Liver (tissue), 3 donors: ENCODE measurements around the gene FAN1.
A peak's percentile ranks its signal among the peaks of the same experiment; 100 is the strongest.

Source experiments
- GABPA ChIP-seq, 2 donors: IDR thresholded peaks in 1 of 2; conservative IDR thresholded peaks in 1 of 2; 2 replicates each; pipeline ENCODE4 v1.6.1; 2016; ENCODE audit warnings: antibody characterized with exemption in 2 of 2, mild to moderate bottlenecking in 1 of 2, moderate library complexity in 1 of 2
- HNF4G ChIP-seq: IDR thresholded peaks from 2 replicates; pipeline ENCODE4 v1.6.1; 2016; ENCODE audit warnings: antibody characterized with exemption
- RAD21 ChIP-seq, 2 donors: IDR thresholded peaks; 2 replicates each; pipeline ENCODE4 v1.6.1; 2016; ENCODE audit warnings: antibody characterized with exemption in 2 of 2, mild to moderate bottlenecking in 2 of 2
- TAF1 ChIP-seq: conservative IDR thresholded peaks from 2 replicates; pipeline ENCODE4 v1.6.1; 2016; ENCODE audit warnings: antibody characterized with exemption, mild to moderate bottlenecking
- YY1 ChIP-seq: IDR thresholded peaks from 2 replicates; pipeline ENCODE4 v1.6.1; 2016; ENCODE audit warnings: antibody characterized with exemption, mild to moderate bottlenecking
- TF ChIP-seq, protein P1 (sequence below): IDR thresholded peaks from 2 replicates; pipeline ENCODE4 v1.6.1; 2016; ENCODE audit warnings: antibody characterized with exemption
- TF ChIP-seq, protein P2 (sequence below): IDR thresholded peaks from 2 replicates; pipeline ENCODE4 v1.6.1; 2016; ENCODE audit warnings: antibody characterized with exemption
- TF ChIP-seq, protein P3 (sequence below): fragments of 150-350 bp; IDR thresholded peaks from 2 replicates; pipeline ENCODE4 v1.5.1; 2017; ENCODE audit warnings: improper control_type of control experiment, low read depth, low read length; ENCODE audit not compliant: missing input control
- TF ChIP-seq, protein P4 (sequence below): IDR thresholded peaks from 2 replicates; pipeline ENCODE4 v1.6.1; 2016; ENCODE audit warnings: antibody characterized with exemption
- donor health status: healthy.
- donor health status: healthy.

DNA sequence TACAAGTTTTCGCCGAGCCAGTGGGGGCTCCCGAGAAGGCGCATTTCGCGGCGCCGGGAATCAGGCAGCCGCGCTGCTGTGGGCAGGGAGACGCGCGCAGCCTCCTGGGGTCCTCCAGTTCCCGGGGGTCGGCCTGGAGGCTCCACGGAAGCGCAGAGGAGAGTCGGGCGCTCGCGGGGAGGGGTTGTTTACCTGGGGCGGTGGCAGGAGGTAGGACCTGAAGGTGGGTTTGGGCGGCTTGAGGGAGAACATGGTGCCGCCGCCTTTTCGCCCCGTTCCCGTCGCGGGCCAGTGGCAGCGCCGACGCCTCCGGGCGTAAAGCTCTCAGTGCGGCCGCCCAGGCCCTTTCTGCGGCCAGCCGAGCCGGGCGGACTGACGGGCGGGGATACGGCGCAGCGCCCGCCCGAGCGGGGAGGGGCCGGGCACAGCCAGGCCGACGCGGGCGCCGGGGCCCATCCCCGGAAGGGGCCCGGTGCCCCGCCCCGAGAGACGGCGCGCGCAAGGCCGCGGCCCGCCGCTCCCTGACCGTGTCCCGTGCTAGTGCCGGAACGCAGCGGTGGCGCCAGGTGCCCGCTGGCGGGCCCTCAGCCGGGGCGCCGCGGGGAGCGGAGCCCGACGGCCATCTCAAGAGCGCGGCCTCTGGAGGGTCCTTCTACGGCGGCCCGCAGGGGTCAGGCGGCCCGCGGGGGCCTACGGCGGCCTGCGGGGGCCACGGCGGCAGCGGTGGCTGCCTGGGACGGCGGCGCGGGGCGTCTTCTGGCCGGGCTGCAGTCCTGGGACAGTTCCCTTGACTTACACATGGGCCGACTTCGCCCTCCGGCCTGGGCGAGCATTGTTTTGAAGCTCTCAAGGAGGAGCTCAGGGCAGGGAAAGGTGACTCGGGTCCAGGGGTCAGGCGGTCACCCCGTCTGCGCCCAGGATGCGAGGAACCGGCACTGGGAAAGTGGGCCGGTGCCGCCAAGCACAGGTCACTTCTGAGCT lies 87.8 kb downstream of the FAN1 start, which contains the start of gene MTMR10:
- TF ChIP-seq, protein P1, sequence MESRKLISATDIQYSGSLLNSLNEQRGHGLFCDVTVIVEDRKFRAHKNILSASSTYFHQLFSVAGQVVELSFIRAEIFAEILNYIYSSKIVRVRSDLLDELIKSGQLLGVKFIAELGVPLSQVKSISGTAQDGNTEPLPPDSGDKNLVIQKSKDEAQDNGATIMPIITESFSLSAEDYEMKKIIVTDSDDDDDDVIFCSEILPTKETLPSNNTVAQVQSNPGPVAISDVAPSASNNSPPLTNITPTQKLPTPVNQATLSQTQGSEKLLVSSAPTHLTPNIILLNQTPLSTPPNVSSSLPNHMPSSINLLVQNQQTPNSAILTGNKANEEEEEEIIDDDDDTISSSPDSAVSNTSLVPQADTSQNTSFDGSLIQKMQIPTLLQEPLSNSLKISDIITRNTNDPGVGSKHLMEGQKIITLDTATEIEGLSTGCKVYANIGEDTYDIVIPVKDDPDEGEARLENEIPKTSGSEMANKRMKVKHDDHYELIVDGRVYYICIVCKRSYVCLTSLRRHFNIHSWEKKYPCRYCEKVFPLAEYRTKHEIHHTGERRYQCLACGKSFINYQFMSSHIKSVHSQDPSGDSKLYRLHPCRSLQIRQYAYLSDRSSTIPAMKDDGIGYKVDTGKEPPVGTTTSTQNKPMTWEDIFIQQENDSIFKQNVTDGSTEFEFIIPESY, result no peak
- TF ChIP-seq, protein P2, sequence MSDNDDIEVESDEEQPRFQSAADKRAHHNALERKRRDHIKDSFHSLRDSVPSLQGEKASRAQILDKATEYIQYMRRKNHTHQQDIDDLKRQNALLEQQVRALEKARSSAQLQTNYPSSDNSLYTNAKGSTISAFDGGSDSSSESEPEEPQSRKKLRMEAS, result no peak
- TF ChIP-seq, protein P3, sequence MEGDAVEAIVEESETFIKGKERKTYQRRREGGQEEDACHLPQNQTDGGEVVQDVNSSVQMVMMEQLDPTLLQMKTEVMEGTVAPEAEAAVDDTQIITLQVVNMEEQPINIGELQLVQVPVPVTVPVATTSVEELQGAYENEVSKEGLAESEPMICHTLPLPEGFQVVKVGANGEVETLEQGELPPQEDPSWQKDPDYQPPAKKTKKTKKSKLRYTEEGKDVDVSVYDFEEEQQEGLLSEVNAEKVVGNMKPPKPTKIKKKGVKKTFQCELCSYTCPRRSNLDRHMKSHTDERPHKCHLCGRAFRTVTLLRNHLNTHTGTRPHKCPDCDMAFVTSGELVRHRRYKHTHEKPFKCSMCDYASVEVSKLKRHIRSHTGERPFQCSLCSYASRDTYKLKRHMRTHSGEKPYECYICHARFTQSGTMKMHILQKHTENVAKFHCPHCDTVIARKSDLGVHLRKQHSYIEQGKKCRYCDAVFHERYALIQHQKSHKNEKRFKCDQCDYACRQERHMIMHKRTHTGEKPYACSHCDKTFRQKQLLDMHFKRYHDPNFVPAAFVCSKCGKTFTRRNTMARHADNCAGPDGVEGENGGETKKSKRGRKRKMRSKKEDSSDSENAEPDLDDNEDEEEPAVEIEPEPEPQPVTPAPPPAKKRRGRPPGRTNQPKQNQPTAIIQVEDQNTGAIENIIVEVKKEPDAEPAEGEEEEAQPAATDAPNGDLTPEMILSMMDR, result no peak
- TF ChIP-seq TAF1 (peak; percentile 85), YY1 (peak; percentile 50), GABPA (IDR thresholded peaks at IDR 0.05 in 1 of 2, conservative IDR thresholded peaks at IDR 0.05 in 1 of 2) (no peak), HNF4G (no peak), RAD21 (IDR thresholded peaks at IDR 0.05) (peak in 1 of 2 donors; percentile 14)
- TF ChIP-seq, protein P4, sequence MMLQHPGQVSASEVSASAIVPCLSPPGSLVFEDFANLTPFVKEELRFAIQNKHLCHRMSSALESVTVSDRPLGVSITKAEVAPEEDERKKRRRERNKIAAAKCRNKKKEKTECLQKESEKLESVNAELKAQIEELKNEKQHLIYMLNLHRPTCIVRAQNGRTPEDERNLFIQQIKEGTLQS, result no peak
